ENCODE results near the gene RPE.

Gene RPE

GRCh38 chr2:209960676-209961630, 41.5 kb upstream of the RPE start:
- no peaks in the 10 kb centered on the region for H3K36me3 ChIP-seq (replicated peaks; ENCODE audit: low read depth, low read length)
- H3K9ac ChIP-seq (ENCODE audit: low read length): no peak overlapping the region
- peak overlapping the region; percentile 83 for H3K4me2 ChIP-seq (ENCODE audit: low read length)
- TF ChIP-seq, protein P1, sequence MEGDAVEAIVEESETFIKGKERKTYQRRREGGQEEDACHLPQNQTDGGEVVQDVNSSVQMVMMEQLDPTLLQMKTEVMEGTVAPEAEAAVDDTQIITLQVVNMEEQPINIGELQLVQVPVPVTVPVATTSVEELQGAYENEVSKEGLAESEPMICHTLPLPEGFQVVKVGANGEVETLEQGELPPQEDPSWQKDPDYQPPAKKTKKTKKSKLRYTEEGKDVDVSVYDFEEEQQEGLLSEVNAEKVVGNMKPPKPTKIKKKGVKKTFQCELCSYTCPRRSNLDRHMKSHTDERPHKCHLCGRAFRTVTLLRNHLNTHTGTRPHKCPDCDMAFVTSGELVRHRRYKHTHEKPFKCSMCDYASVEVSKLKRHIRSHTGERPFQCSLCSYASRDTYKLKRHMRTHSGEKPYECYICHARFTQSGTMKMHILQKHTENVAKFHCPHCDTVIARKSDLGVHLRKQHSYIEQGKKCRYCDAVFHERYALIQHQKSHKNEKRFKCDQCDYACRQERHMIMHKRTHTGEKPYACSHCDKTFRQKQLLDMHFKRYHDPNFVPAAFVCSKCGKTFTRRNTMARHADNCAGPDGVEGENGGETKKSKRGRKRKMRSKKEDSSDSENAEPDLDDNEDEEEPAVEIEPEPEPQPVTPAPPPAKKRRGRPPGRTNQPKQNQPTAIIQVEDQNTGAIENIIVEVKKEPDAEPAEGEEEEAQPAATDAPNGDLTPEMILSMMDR (IDR thresholded peaks at IDR 0.05; ENCODE audit: low read depth, low read length): peak; percentile 78
- TF ChIP-seq EZH2phosphoT487 (IDR thresholded peaks at IDR 0.05; ENCODE audit: low read depth): no peak
- H3K27ac ChIP-seq (ENCODE audit: low read length): no peak overlapping the region
- no peaks in the 10 kb centered on the region for H4K20me1 ChIP-seq (ENCODE audit: insufficient read depth, low read length)
- no peaks in the 10 kb centered on the region for H3K79me2 ChIP-seq (ENCODE audit: low read length)
- H3K4me3 ChIP-seq (ENCODE audit: low read length): peak overlapping the region; percentile 60
- no peaks in the 10 kb centered on the region for H3K27me3 ChIP-seq (ENCODE audit: low read depth, low read length)
- H3K9me3 ChIP-seq (ENCODE audit: insufficient read depth, low read length): no peaks in the 10 kb centered on the region
- peak overlapping the region; percentile 59; the same call in 1 of the 2 replicates for H2AFZ ChIP-seq (ENCODE audit: low read depth, low read length)
- H3K4me1 ChIP-seq (ENCODE audit: low read length): peaks cover 18% of the 10 kb centered on the region

DNA sequence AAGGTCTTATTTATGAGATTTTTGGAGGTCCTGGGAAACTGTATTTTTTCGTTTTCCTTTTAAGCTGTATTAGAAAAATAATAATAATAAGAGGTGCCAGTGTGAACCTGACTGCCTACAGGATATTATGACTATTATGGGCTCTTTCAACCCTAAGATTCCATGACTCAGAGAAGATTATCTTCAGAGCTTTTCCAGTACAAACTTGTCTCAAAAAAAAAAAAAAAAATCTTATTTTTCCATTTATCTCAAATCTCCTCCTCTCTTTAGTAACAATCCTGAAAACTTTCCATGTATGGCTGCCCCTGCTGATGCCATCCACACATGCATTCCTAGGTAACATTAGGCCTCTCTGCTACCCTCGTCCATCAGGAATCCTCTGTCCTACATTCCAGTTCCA, 36.7 kb upstream of the RPE start:
- TF ChIP-seq EZH2phosphoT487 (IDR thresholded peaks at IDR 0.05; ENCODE audit: low read depth): no peak
- TF ChIP-seq, protein P1 (IDR thresholded peaks at IDR 0.05; ENCODE audit: low read depth, low read length): no peak
- no peak overlapping the region for H3K27ac ChIP-seq (ENCODE audit: low read length)
- no peak overlapping the region for H3K9ac ChIP-seq (ENCODE audit: low read length)
- no peaks in the 10 kb centered on the region for H3K36me3 ChIP-seq (replicated peaks; ENCODE audit: low read depth, low read length)
- H3K4me3 ChIP-seq (ENCODE audit: low read length): no peak overlapping the region
- no peaks in the 10 kb centered on the region for H4K20me1 ChIP-seq (ENCODE audit: insufficient read depth, low read length)
- H2AFZ ChIP-seq (ENCODE audit: low read depth, low read length): no peak overlapping the region
- peaks cover 2% of the 10 kb centered on the region for H3K4me1 ChIP-seq (ENCODE audit: low read length)
- no peaks in the 10 kb centered on the region for H3K27me3 ChIP-seq (ENCODE audit: low read depth, low read length)
- no peaks in the 10 kb centered on the region for H3K79me2 ChIP-seq (ENCODE audit: low read length)
- H3K4me2 ChIP-seq (ENCODE audit: low read length): no peak overlapping the region
- no peaks in the 10 kb centered on the region for H3K9me3 ChIP-seq (ENCODE audit: insufficient read depth, low read length)

GRCh38 chr2:209969692-209970091, 32.7 kb upstream of the RPE start:
- Histone ChIP-seq H3K36me3 (replicated peaks; ENCODE audit: low read depth, low read length) (no peaks in the 10 kb centered on the region), H3K9ac (ENCODE audit: low read length) (no peak overlapping the region), H3K79me2 (ENCODE audit: low read length) (no peaks in the 10 kb centered on the region), H3K27me3 (ENCODE audit: low read depth, low read length) (0 out of 2 replicates have a peak, but pooled peaks cover 3% of the 10 kb centered on the region), H3K4me1 (ENCODE audit: low read length) (no peaks in the 10 kb centered on the region), H3K9me3 (ENCODE audit: insufficient read depth, low read length) (no peaks in the 10 kb centered on the region), H2AFZ (ENCODE audit: low read depth, low read length) (no peak overlapping the region), H4K20me1 (ENCODE audit: insufficient read depth, low read length) (no peaks in the 10 kb centered on the region), H3K27ac (ENCODE audit: low read length) (no peak overlapping the region), H3K4me2 (ENCODE audit: low read length) (no peak overlapping the region), H3K4me3 (ENCODE audit: low read length) (no peak overlapping the region)
- TF ChIP-seq, protein P1 (IDR thresholded peaks at IDR 0.05; ENCODE audit: low read depth, low read length): no peak
- no peak for TF ChIP-seq EZH2phosphoT487 (IDR thresholded peaks at IDR 0.05; ENCODE audit: low read depth)

- TF ChIP-seq EZH2phosphoT487 (IDR thresholded peaks at IDR 0.05; ENCODE audit: low read depth): no peak
- TF ChIP-seq, protein P1 (IDR thresholded peaks at IDR 0.05; ENCODE audit: low read depth, low read length): no peak
- Histone ChIP-seq H4K20me1 (ENCODE audit: insufficient read depth, low read length) (no peaks in the 10 kb centered on the region), H3K9me3 (ENCODE audit: insufficient read depth, low read length) (no peaks in the 10 kb centered on the region), H3K4me3 (ENCODE audit: low read length) (no peak overlapping the region), H3K4me1 (ENCODE audit: low read length) (no peaks in the 10 kb centered on the region), H3K27ac (ENCODE audit: low read length) (no peak overlapping the region), H2AFZ (ENCODE audit: low read depth, low read length) (no peak overlapping the region), H3K79me2 (ENCODE audit: low read length) (no peaks in the 10 kb centered on the region), H3K9ac (ENCODE audit: low read length) (no peak overlapping the region), H3K27me3 (ENCODE audit: low read depth, low read length) (0 out of 2 replicates have a peak, but pooled peaks cover 3% of the 10 kb centered on the region), H3K4me2 (ENCODE audit: low read length) (no peak overlapping the region), H3K36me3 (replicated peaks; ENCODE audit: low read depth, low read length) (no peaks in the 10 kb centered on the region)
Measured at GRCh38 chr2:209970271-209970670, 32.2 kb upstream of the RPE start.

All from OCI-LY3 (cell line).